MM.1S (cell line): ENCODE results near the gene CREB5.

ENCODE experiments used
- EZH2 ChIP-seq: fragments of 300-600 bp; sonication (generic); optimal IDR thresholded peaks from 2 replicates; pipeline ENCODE3; 2017; ENCODE audit warnings: low read depth, mild to moderate bottlenecking, antibody characterized with exemption, low read length, mixed read lengths
- TF ChIP-seq, protein P1 (sequence below): fragments of 300-600 bp; sonication (generic); IDR thresholded peaks from 2 replicates; pipeline ENCODE4 v1.5.1; 2016; ENCODE audit warnings: antibody characterized with exemption, low read length, mixed read lengths

DNA sequence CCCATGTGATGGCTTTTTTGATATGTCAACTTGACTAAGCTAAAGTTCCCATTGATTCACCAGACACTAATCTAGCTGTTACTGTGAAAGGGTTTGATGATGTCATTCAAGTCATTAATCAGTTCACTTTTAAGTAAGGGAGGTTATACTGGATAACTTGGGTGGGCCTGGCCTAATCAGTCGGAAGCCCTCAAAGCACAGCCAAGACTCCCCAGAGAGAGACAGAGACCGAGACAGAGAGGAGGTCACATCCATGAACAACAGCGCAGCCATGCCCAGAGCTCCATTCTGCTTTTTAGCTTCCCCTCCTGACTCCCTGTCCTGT is 442.4 kb downstream of the CREB5 start:
- TF ChIP-seq, protein P1, sequence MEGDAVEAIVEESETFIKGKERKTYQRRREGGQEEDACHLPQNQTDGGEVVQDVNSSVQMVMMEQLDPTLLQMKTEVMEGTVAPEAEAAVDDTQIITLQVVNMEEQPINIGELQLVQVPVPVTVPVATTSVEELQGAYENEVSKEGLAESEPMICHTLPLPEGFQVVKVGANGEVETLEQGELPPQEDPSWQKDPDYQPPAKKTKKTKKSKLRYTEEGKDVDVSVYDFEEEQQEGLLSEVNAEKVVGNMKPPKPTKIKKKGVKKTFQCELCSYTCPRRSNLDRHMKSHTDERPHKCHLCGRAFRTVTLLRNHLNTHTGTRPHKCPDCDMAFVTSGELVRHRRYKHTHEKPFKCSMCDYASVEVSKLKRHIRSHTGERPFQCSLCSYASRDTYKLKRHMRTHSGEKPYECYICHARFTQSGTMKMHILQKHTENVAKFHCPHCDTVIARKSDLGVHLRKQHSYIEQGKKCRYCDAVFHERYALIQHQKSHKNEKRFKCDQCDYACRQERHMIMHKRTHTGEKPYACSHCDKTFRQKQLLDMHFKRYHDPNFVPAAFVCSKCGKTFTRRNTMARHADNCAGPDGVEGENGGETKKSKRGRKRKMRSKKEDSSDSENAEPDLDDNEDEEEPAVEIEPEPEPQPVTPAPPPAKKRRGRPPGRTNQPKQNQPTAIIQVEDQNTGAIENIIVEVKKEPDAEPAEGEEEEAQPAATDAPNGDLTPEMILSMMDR, result no peak
- TF ChIP-seq EZH2, result no peak
